HepG2 (cell line): ENCODE results near the gene SLC1A2. TPM values are rescaled to one million over a fixed set of nuclear protein-coding genes. Genes with fewer than 3 reads are reported as not detected.

Experiments
- ATAC-seq: fragments of 200-7000 bp; cut with Tn5 transposase; 3 replicates; pipeline ENCODE4 v1.9.1; 2020; ENCODE audit warnings: mild to moderate bottlenecking, moderate library complexity
- BruUV-seq: library from RNA; stranded (reverse); fragments of 400-500 nt; replicated peaks from 2 replicates; lab custom pipeline; 2021; lab: Mats Ljungman, UMichigan
- CTCF ChIA-PET: fragments of 300-600 bp; formaldehyde crosslinking; extraction: SDS; loops from one replicate; lab custom pipeline; 2021; ENCODE audit warnings: low total read pairs, inconsistent platforms, low intra/inter-chr PET ratio; lab: Yijun Ruan, JAX
- POLR2A ChIA-PET: fragments of 350-600 bp; sonication (Branson Sonifier 250); formaldehyde crosslinking; loops from one replicate; lab custom pipeline; 2020; ENCODE audit warnings: antibody characterized with exemption, inconsistent platforms; lab: Yijun Ruan, JAX
- DNase-seq: peaks from one replicate; pipeline ENCODE4 v3.0.0-alpha.2; 2015; ENCODE audit warnings: low spot score
- FAIRE-seq: peaks from 3 replicates; lab custom pipeline; 2011; peaks lifted over from hg19 to GRCh38; lab: Jason Lieb, UNC
- H2AFZ ChIP-seq: one replicate; pipeline ENCODE4 v1.6.1; 2011; ENCODE audit warnings: low read length, inconsistent platforms
- H3K27ac ChIP-seq: fragments of 300-600 bp; 3 replicates; pipeline ENCODE4 v1.8.0; 2011; ENCODE audit warnings: mixed run types, mild to moderate bottlenecking, mixed read lengths, low read length, inconsistent platforms; ENCODE audit not compliant: insufficient read depth; ENCODE audit errors: extremely low read length
- H3K27me3 ChIP-seq, 2 experiments: fragments of 200-600 bp in 1 of 2; 2 replicates in 1 of 2; 3 replicates in 1 of 2; pipeline versions ENCODE4 v1.6.0 to v1.8.0; 2011; ENCODE audit warnings: low read length in 2 of 2, mild to moderate bottlenecking in 2 of 2, moderate library complexity in 2 of 2, inconsistent platforms in 1 of 2; ENCODE audit not compliant: insufficient read depth in 2 of 2, control insufficient read depth in 1 of 2
- H3K36me3 ChIP-seq, 2 experiments: fragments of 200-600 bp in 1 of 2; replicated peaks in 1 of 2; 2 replicates in 1 of 2; 3 replicates in 1 of 2; pipeline versions ENCODE4 v1.5.1 to v1.8.0; 2011; ENCODE audit warnings: low read length in 2 of 2, inconsistent platforms in 1 of 2; ENCODE audit not compliant: insufficient read depth in 2 of 2, control insufficient read depth in 1 of 2
- H3K4me1 ChIP-seq: 2 replicates; pipeline ENCODE4 v1.5.1; 2012; ENCODE audit warnings: low read length, inconsistent platforms; ENCODE audit not compliant: insufficient read depth
- H3K4me2 ChIP-seq: 2 replicates; pipeline ENCODE4 v1.6.0; 2011; ENCODE audit warnings: low read depth, low read length, inconsistent platforms
- H3K4me3 ChIP-seq, 3 experiments: fragments of 200-600 bp in 1 of 3; sonication (generic), shearing (Covaris generic) in 1 of 3; replicated peaks in 1 of 3; 2 replicates each; pipeline ENCODE4 v1.5.1; 2011 to 2016; ENCODE audit warnings: low read length in 3 of 3, inconsistent platforms in 2 of 3, low read depth in 2 of 3, mild to moderate bottlenecking in 2 of 3, control low read depth in 1 of 3, mixed read lengths in 1 of 3; ENCODE audit not compliant: insufficient read depth in 1 of 3
- H3K79me2 ChIP-seq: one replicate; pipeline ENCODE4 v1.6.1; 2011; ENCODE audit warnings: low read length, inconsistent platforms; ENCODE audit not compliant: insufficient read depth
- H3K9ac ChIP-seq: 2 replicates; pipeline ENCODE4 v1.6.0; 2011; ENCODE audit warnings: mild to moderate bottlenecking, low read depth, low read length, inconsistent platforms; ENCODE audit not compliant: insufficient read depth
- H3K9me3 ChIP-seq: 2 replicates; pipeline ENCODE4 v1.5.1; 2012; ENCODE audit warnings: mild to moderate bottlenecking, low read length
- H4K20me1 ChIP-seq: 2 replicates; pipeline ENCODE4 v1.6.0; 2011; ENCODE audit warnings: inconsistent platforms, mild to moderate bottlenecking, low read length, moderate library complexity; ENCODE audit not compliant: insufficient read depth
- DNMT1 ChIP-seq: sonication (generic); formaldehyde crosslinking; IDR thresholded peaks from 2 replicates; pipeline ENCODE4 v1.5.1; 2020; ENCODE audit warnings: mild to moderate bottlenecking, missing genetic modification reagents
- FOXA3 ChIP-seq: IDR thresholded peaks from 2 replicates; pipeline ENCODE4 v1.6.1; 2016; ENCODE audit warnings: missing genetic modification reagents, missing compliant biosample characterization
- NFATC3 ChIP-seq: sonication (generic); formaldehyde crosslinking; IDR thresholded peaks from 2 replicates; pipeline ENCODE4 v1.5.1; 2020; ENCODE audit warnings: mild to moderate bottlenecking, missing genetic modification reagents
- RBAK ChIP-seq: sonication (generic); formaldehyde crosslinking; IDR thresholded peaks from 2 replicates; pipeline ENCODE4 v1.5.1; 2020; ENCODE audit warnings: mild to moderate bottlenecking, missing genetic modification reagents
- SNAPC2 ChIP-seq: sonication (generic); formaldehyde crosslinking; IDR thresholded peaks from 2 replicates; pipeline ENCODE4 v1.8.1; 2022; ENCODE audit warnings: mild to moderate bottlenecking, missing genetic modification reagents
- ZNF12 ChIP-seq: sonication (generic); formaldehyde crosslinking; IDR thresholded peaks from 2 replicates; pipeline ENCODE4 v1.5.0; 2020; ENCODE audit warnings: missing genetic modification reagents
- ZNF256 ChIP-seq: sonication (generic); formaldehyde crosslinking; conservative IDR thresholded peaks from 2 replicates; pipeline ENCODE4 v1.4.0; 2020; ENCODE audit warnings: missing genetic modification reagents
- ZNF367 ChIP-seq: sonication (generic); formaldehyde crosslinking; IDR thresholded peaks from 2 replicates; pipeline ENCODE4 v1.4.0; 2020; ENCODE audit warnings: missing genetic modification reagents, borderline replicate concordance
- WGBS: methylation state at CpG from one replicate; pipeline ENCODE4 v1.1.6; 2017; ENCODE audit warnings: low lambda C conversion rate; 5-methylcytosine and 5-hydroxymethylcytosine counted together
- in situ Hi-C: cut with HindIII; loops from 2 replicates; pipeline ENCODE4 v1.10.0; 2017; ENCODE audit warnings: low pct_unique_long_range_greater_than_20kb; ENCODE audit not compliant: extremely low pct_ligation_motif_present
- intact Hi-C: fragments of 100-400 bp; cut with micrococcal nuclease; formaldehyde crosslinking; loops from one replicate; pipeline ENCODE4 v1.10.0; 2022; ENCODE audit not compliant: unreplicated experiment
- polyA plus RNA-seq, 8 experiments: library from polyadenylated mRNA; depleted of rRNA in 3 of 8; stranded (reverse) in 7 of 8; unstranded in 1 of 8; fragments of >200 nt; fragmentation: Illumina TruSeq in 4 of 8; extraction: Trizol in 4 of 8; gene quantifications; 2 replicates each; pipeline versions ENCODE4 v1.2.1 to v1.2.3, GENCODE V29; 2011 to 2016; ENCODE audit warnings: low read depth in 4 of 8, missing spikeins in 1 of 8, mixed read lengths in 1 of 8; ENCODE audit not compliant: insufficient read depth in 1 of 8
- total RNA-seq, 5 experiments: library from RNA; depleted of rRNA; stranded (reverse); fragments of >200 nt; fragmentation: Illumina TruSeq; extraction: Trizol; gene quantifications; 2 replicates each; pipeline ENCODE4 v1.2.3, GENCODE V29; 2016; ENCODE audit warnings: low read depth in 1 of 5
- TF ChIP-seq, protein P1 (sequence below): sonication (generic); formaldehyde crosslinking; IDR thresholded peaks from 2 replicates; pipeline ENCODE4 v1.4.0; 2020; ENCODE audit warnings: missing genetic modification reagents, borderline replicate concordance
- TF ChIP-seq, protein P2 (sequence below): IDR thresholded peaks from 2 replicates; pipeline ENCODE4 v1.6.1; 2016
- TF ChIP-seq, protein P3 (sequence below): sonication (generic); formaldehyde crosslinking; IDR thresholded peaks from 2 replicates; pipeline ENCODE4 v1.4.0; 2020; ENCODE audit warnings: missing genetic modification reagents, borderline replicate concordance

SLC1A2 gene
- total and polyA plus RNA-seq, 2 of the 13 experiments (the other 11 are each of a cell fraction or from before 2014, with no cell fraction given): 23.2 to 43.2 TPM

DNA sequence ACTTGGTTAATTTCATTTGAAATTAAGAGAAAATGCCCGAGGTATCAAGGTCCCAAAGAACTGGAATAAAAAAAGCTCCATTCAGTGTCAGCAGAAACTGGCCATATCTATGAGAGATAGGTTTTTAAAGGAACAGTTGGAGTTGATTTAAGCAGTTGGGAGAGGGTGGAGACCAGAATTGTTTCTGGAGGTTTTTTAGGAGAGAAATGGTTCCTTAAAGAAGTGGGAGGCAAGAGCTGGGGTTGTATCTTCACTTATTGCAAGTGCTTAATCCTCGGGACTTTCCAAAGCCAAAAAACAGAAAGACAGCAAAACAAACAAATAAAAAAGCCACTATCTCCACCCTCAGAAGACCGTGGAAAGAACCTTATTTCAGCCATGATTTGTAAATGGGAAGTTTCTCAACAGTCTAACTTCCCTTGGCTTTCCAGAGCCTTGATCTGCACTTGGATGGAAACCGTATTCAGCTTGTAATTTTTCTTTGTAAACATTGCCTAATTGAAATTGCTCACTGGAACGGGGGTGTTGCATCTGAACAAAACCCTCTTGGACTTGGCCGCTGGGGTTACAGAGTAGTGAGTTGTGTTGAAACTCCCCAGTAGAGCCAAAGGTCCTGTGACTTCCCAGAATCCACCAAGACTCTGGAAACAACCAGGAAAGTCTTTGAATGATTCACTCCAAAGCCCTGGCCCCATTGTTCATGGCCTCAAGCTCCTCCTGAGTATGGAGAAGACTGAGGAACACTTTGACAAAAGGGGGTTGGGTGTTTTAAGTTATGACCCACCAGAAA lies 115.6 kb downstream of the SLC1A2 start (continued):
- no peak for TF ChIP-seq ZNF12 (CRISPR knock-in tag)
- no peak for TF ChIP-seq ZNF256 (CRISPR knock-in tag)
- TF ChIP-seq, protein P1, sequence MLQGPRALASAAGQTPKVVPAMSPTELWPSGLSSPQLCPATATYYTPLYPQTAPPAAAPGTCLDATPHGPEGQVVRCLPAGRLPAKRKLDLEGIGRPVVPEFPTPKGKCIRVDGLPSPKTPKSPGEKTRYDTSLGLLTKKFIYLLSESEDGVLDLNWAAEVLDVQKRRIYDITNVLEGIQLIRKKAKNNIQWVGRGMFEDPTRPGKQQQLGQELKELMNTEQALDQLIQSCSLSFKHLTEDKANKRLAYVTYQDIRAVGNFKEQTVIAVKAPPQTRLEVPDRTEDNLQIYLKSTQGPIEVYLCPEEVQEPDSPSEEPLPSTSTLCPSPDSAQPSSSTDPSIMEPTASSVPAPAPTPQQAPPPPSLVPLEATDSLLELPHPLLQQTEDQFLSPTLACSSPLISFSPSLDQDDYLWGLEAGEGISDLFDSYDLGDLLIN: no peak
- TF ChIP-seq FOXA3 (CRISPR knock-in tag): peak; percentile 72

GRCh38 chr11:35302398-35302797 lies 117.0 kb downstream of the SLC1A2 start:
- in situ Hi-C loops: no loop called here
- 96% methylated on average over 4 of the region's 4 CpGs for WGBS
- intact Hi-C loops: no loop called here
- Histone ChIP-seq H3K79me2 (no peaks in the 10 kb centered on the region), H3K9ac (no peak overlapping the region), H4K20me1 (no peaks in the 10 kb centered on the region), H3K27me3 (no peaks in the 10 kb centered on the region), H2AFZ (no peak overlapping the region), H3K27ac (no peak overlapping the region), H3K36me3 (peaks cover 5 to 10% of the 10 kb centered on the region in 2 experiments), H3K4me2 (no peak overlapping the region), H3K9me3 (no peaks in the 10 kb centered on the region), H3K4me3 (no peak overlapping the region), H3K4me1 (peaks cover 26% of the 10 kb centered on the region)
- ChIA-PET CTCF (no interaction called here), POLR2A (no interaction called here)
- ATAC-seq: no peak
- FAIRE-seq: no peak
- no TSS peak for BruUV-seq
- no peak for DNase-seq
- TF ChIP-seq SNAPC2 (CRISPR knock-in tag) (no peak), RBAK (no peak), NFATC3 (CRISPR knock-in tag) (no peak), DNMT1 (CRISPR knock-in tag) (no peak), ZNF367 (CRISPR knock-in tag) (no peak)
- TF ChIP-seq, protein P2, sequence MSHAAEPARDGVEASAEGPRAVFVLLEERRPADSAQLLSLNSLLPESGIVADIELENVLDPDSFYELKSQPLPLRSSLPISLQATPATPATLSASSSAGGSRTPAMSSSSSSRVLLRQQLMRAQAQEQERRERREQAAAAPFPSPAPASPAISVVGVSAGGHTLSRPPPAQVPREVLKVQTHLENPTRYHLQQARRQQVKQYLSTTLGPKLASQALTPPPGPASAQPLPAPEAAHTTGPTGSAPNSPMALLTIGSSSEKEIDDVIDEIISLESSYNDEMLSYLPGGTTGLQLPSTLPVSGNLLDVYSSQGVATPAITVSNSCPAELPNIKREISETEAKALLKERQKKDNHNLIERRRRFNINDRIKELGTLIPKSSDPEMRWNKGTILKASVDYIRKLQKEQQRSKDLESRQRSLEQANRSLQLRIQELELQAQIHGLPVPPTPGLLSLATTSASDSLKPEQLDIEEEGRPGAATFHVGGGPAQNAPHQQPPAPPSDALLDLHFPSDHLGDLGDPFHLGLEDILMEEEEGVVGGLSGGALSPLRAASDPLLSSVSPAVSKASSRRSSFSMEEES (CRISPR knock-in tag): no peak
- TF ChIP-seq, protein P3, sequence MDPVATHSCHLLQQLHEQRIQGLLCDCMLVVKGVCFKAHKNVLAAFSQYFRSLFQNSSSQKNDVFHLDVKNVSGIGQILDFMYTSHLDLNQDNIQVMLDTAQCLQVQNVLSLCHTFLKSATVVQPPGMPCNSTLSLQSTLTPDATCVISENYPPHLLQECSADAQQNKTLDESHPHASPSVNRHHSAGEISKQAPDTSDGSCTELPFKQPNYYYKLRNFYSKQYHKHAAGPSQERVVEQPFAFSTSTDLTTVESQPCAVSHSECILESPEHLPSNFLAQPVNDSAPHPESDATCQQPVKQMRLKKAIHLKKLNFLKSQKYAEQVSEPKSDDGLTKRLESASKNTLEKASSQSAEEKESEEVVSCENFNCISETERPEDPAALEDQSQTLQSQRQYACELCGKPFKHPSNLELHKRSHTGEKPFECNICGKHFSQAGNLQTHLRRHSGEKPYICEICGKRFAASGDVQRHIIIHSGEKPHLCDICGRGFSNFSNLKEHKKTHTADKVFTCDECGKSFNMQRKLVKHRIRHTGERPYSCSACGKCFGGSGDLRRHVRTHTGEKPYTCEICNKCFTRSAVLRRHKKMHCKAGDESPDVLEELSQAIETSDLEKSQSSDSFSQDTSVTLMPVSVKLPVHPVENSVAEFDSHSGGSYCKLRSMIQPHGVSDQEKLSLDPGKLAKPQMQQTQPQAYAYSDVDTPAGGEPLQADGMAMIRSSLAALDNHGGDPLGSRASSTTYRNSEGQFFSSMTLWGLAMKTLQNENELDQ: no peak
